SK-N-SH treated with all-trans-retinoic acid at 6 μM for 48 hours (cell line): Measurements from ENCODE around the gene TMCC3.

ENCODE experiments used
- ATAC-seq: fragments of 200-7000 bp; cut with Tn5 transposase; 3 replicates; pipeline ENCODE4 v1.9.1; 2020; ENCODE audit warnings: mild to moderate bottlenecking, moderate library complexity
- ARNTL ChIP-seq: fragments of 450-650 bp; formaldehyde crosslinking; IDR thresholded peaks from 2 replicates; pipeline ENCODE4 v1.5.0; 2020; ENCODE audit warnings: low read depth, mild to moderate bottlenecking, moderate library complexity, borderline replicate concordance
- BACH2 ChIP-seq: fragments of 250-450 bp; sonication (Bioruptor Pico); IDR thresholded peaks from 2 replicates; pipeline ENCODE4 v1.9.0; 2021; ENCODE audit warnings: mild to moderate bottlenecking, borderline replicate concordance
- CREB5 ChIP-seq: fragments of 250-450 bp; sonication (Bioruptor Pico); IDR thresholded peaks from 2 replicates; pipeline ENCODE4 v1.5.1; 2020; ENCODE audit warnings: low read depth, mild to moderate bottlenecking, moderate library complexity
- CSRNP3 ChIP-seq: fragments of 250-450 bp; sonication (Bioruptor Pico); IDR thresholded peaks from 2 replicates; pipeline ENCODE4 v1.5.1; 2021; ENCODE audit warnings: mild to moderate bottlenecking, moderate library complexity
- ESRRG ChIP-seq: fragments of 250-450 bp; sonication (Bioruptor Pico); IDR thresholded peaks from 2 replicates; pipeline ENCODE4 v1.6.1; 2021; ENCODE audit warnings: mild to moderate bottlenecking
- GLIS3 ChIP-seq: fragments of 250-450 bp; sonication (Bioruptor Pico); IDR thresholded peaks from 2 replicates; pipeline ENCODE4 v1.5.0; 2020; ENCODE audit warnings: mild to moderate bottlenecking, moderate library complexity
- ISL1 ChIP-seq: fragments of 250-450 bp; sonication (Bioruptor Pico); IDR thresholded peaks from 2 replicates; pipeline ENCODE4 v2.1.2; 2022; ENCODE audit warnings: mild to moderate bottlenecking, moderate library complexity
- OSR1 ChIP-seq: fragments of 250-450 bp; sonication (Bioruptor Pico); IDR thresholded peaks from 2 replicates; pipeline ENCODE4 v1.8.0; 2022; ENCODE audit warnings: moderate library complexity, mild to moderate bottlenecking, inconsistent platforms
- PATZ1 ChIP-seq: fragments of 250-450 bp; sonication (Bioruptor Pico); IDR thresholded peaks from 2 replicates; pipeline ENCODE4 v1.8.0; 2020; ENCODE audit warnings: mild to moderate bottlenecking, moderate library complexity, borderline replicate concordance
- POU6F1 ChIP-seq: fragments of 250-450 bp; sonication (Bioruptor Pico); IDR thresholded peaks from 2 replicates; pipeline ENCODE4 v1.8.0; 2021; ENCODE audit warnings: low read depth, mild to moderate bottlenecking, moderate library complexity, borderline replicate concordance
- PPARA ChIP-seq: fragments of 250-450 bp; sonication (Bioruptor Pico); IDR thresholded peaks from 2 replicates; pipeline ENCODE4 v1.5.0; 2020; ENCODE audit warnings: mild to moderate bottlenecking, borderline replicate concordance
- RARB ChIP-seq: fragments of 250-450 bp; sonication (Bioruptor Pico); IDR thresholded peaks from 2 replicates; pipeline ENCODE4 v1.8.0; 2021; ENCODE audit warnings: mild to moderate bottlenecking, moderate library complexity
- SNAI2 ChIP-seq: fragments of 250-450 bp; sonication (Bioruptor Pico); IDR thresholded peaks from 2 replicates; pipeline ENCODE4 v1.5.0; 2020; ENCODE audit warnings: mild to moderate bottlenecking, moderate library complexity
- TCF4 ChIP-seq: fragments of 250-450 bp; sonication (Bioruptor Pico); IDR thresholded peaks from 2 replicates; pipeline ENCODE4 v1.8.0; 2021; ENCODE audit warnings: mild to moderate bottlenecking, moderate library complexity, borderline replicate concordance
- TOX ChIP-seq: fragments of 250-450 bp; sonication (Bioruptor Pico); IDR thresholded peaks from 2 replicates; pipeline ENCODE4 v1.8.0; 2021; ENCODE audit warnings: mild to moderate bottlenecking, moderate library complexity, borderline replicate concordance
- TSHZ2 ChIP-seq: fragments of 250-450 bp; sonication (Bioruptor Pico); IDR thresholded peaks from 2 replicates; pipeline ENCODE4 v1.5.0; 2020; ENCODE audit warnings: mild to moderate bottlenecking, moderate library complexity
- ZC3H10 ChIP-seq: fragments of 250-450 bp; sonication (Bioruptor Pico); IDR thresholded peaks from 2 replicates; pipeline ENCODE4 v1.5.1; 2021; ENCODE audit warnings: mild to moderate bottlenecking, moderate library complexity
- ZFP3 ChIP-seq: fragments of 250-450 bp; sonication (Bioruptor Pico); IDR thresholded peaks from 2 replicates; pipeline ENCODE4 v1.5.0; 2020; ENCODE audit warnings: mild to moderate bottlenecking, moderate library complexity
- ZFP30 ChIP-seq: fragments of 450-650 bp; formaldehyde crosslinking; IDR thresholded peaks from 2 replicates; pipeline ENCODE4 v1.5.0; 2022; ENCODE audit warnings: mild to moderate bottlenecking, moderate library complexity
- ZNF565 ChIP-seq: fragments of 450-650 bp; formaldehyde crosslinking; conservative IDR thresholded peaks from 2 replicates; pipeline ENCODE4 v1.5.0; 2020; ENCODE audit warnings: low read depth, mild to moderate bottlenecking, moderate library complexity
- ZNF70 ChIP-seq: fragments of 450-650 bp; formaldehyde crosslinking; IDR thresholded peaks from 2 replicates; pipeline ENCODE4 v1.5.0; 2020; ENCODE audit warnings: mild to moderate bottlenecking, moderate library complexity
- ZNF8 ChIP-seq: fragments of 450-650 bp; formaldehyde crosslinking; IDR thresholded peaks from 2 replicates; pipeline ENCODE4 v1.5.0; 2020; ENCODE audit warnings: mild to moderate bottlenecking, moderate library complexity

Gene TMCC3

DNA sequence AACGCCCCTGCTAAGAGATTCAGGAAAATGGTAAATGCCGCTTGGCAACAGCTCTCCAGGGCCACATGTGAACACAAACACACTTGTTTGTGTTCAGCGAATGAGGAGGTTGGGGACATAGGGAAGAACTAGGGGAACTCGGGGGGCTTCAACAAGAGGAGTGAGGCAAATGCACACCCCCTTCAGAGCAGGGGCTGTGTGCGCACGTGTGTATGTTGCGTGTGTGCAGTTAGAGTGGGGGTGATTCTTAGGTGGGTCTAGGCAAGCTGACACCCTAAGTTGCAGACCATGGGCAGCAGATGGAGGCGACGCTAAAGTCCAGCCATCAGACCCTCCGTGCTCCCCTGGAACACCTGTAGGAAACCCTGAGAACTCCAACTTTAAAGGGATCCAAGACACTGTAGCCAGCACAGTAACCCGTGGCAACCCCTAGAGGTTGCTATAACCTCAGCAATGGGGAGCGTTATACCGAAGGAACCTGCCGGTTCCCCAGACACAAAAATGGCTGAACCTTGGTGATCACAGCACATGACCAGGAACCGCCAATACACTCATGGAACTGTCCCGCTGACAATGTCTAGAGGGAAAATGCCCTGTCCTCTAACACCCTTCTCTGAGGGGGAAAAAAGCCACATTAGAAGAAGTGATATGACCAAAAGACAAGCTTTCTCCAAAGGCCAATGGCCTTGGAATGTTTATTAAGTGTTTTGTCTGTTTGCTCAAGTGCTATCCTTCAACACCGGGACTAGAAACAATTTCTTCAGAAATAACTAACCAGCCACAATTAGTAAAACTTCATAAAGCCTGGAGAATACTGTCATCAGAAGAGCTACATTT lies 104.2 kb downstream of the TMCC3 start:
- TF ChIP-seq GLIS3 (CRISPR knock-in tag): no peak
- no peak for TF ChIP-seq ARNTL (CRISPR knock-in tag)
- no peak for TF ChIP-seq OSR1 (CRISPR knock-in tag)
- TF ChIP-seq PATZ1 (CRISPR knock-in tag): no peak
- ATAC-seq: peak; percentile 98

DNA sequence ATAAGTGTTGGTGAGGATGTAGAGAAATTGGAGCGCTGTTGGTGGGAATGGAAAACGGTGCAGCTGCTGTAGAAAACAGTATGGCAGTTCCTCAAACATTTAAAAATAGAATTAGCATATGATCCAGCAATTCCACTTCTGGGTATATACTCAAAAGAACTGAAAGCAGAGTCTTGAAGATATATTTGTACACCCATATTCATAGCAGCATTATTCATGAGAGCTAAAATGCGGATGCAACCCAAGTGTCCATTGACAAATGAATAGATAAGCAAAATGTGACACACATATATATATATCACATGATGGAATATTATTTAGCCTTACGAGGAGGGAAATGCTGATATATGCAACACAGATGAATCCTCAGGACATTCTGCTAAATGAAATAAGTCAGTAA lies 106.0 kb downstream of the TMCC3 start:
- no peak for TF ChIP-seq ZNF8 (CRISPR knock-in tag)
- TF ChIP-seq RARB (CRISPR knock-in tag): no peak
- TF ChIP-seq BACH2: no peak
- no peak for TF ChIP-seq ZC3H10 (CRISPR knock-in tag)
- TF ChIP-seq ISL1: no peak
- TF ChIP-seq CREB5 (CRISPR knock-in tag): no peak
- TF ChIP-seq ZNF565 (CRISPR knock-in tag): no peak
- no peak for TF ChIP-seq CSRNP3 (CRISPR knock-in tag)
- no peak for TF ChIP-seq ESRRG
- TF ChIP-seq POU6F1 (CRISPR knock-in tag): no peak
- no peak for TF ChIP-seq ZFP30 (CRISPR knock-in tag)
- no peak for TF ChIP-seq GLIS3 (CRISPR knock-in tag)
- TF ChIP-seq OSR1 (CRISPR knock-in tag): no peak
- TF ChIP-seq ZNF70 (CRISPR knock-in tag): no peak
- TF ChIP-seq TCF4: no peak
- TF ChIP-seq ZFP3: no peak
- no peak for TF ChIP-seq TSHZ2 (CRISPR knock-in tag)
- TF ChIP-seq TOX (CRISPR knock-in tag): no peak
- no peak for TF ChIP-seq SNAI2 (CRISPR knock-in tag)
- TF ChIP-seq PPARA (CRISPR knock-in tag): no peak
- ATAC-seq: no peak

GRCh38 chr12:94538318-94538717 lies 112.0 kb downstream of the TMCC3 start:
- ATAC-seq: no peak
- no peak for TF ChIP-seq ZNF8 (CRISPR knock-in tag)
- no peak for TF ChIP-seq CSRNP3 (CRISPR knock-in tag)
- TF ChIP-seq CREB5 (CRISPR knock-in tag): no peak
- TF ChIP-seq TCF4: no peak
- TF ChIP-seq ZFP30 (CRISPR knock-in tag): no peak
- TF ChIP-seq ZFP3: no peak
